ENCODE measurements around the gene BRSK2.

DNA sequence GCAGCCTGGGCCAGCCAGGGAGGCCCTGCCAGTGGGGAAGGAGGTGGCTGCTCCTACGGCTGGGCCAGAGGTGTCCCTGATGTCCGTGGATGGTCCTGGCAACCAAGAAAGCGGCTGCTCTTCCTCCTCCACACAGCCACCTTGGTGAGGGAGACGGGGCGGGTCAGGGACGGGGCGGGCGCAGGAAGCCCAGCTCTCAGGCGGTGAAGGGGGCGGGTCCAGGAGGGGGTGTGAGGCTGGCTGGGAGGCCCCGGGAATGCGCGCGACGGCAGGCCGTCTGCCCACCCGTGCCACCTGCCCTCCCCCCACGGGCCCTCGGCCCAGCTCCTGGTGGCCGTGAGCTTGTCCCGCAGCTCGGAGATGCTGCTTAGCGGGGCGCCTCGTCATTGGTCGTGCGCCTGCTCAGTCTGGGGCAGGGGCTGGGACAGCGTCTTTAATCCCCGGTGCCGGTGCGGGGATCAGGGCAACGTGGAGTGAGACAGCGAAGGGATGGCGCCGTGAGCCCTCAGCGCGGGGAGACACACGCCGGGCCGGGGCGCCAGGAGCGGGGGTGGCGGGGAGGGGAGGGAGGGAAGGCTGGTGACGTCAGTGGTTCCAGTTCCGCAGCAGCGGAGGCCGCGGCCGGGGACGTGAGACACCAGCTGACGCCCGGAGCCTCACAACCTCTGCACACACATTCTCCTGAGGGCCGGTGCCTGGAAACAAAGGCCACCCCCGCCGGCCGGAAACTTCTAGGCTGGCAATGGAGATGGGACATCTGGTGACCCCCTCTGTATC is 6.7 kb upstream of the BRSK2 start:
- TF ChIP-seq, protein P1, sequence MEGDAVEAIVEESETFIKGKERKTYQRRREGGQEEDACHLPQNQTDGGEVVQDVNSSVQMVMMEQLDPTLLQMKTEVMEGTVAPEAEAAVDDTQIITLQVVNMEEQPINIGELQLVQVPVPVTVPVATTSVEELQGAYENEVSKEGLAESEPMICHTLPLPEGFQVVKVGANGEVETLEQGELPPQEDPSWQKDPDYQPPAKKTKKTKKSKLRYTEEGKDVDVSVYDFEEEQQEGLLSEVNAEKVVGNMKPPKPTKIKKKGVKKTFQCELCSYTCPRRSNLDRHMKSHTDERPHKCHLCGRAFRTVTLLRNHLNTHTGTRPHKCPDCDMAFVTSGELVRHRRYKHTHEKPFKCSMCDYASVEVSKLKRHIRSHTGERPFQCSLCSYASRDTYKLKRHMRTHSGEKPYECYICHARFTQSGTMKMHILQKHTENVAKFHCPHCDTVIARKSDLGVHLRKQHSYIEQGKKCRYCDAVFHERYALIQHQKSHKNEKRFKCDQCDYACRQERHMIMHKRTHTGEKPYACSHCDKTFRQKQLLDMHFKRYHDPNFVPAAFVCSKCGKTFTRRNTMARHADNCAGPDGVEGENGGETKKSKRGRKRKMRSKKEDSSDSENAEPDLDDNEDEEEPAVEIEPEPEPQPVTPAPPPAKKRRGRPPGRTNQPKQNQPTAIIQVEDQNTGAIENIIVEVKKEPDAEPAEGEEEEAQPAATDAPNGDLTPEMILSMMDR (IDR thresholded peaks at IDR 0.05) = peak in 3 of 4 experiments; percentile 21 to 27 (median 25)
- TF ChIP-seq POLR2AphosphoS5 (IDR thresholded peaks at IDR 0.05) (no peak), POLR2A (IDR thresholded peaks at IDR 0.05) (no peak)

Measured in gastroesophageal sphincter (tissue), 3 donors.